GM19467 (cell line): ENCODE measurements around the gene ILDR1.

Experiments used
- ATAC-seq: cut with Tn5 transposase; IDR thresholded peaks from one replicate; pipeline ENCODE4 v1.9.1; 2021; ENCODE audit warnings: mild to moderate bottlenecking, moderate library complexity; ENCODE audit not compliant: unreplicated experiment

Gene ILDR1

DNA sequence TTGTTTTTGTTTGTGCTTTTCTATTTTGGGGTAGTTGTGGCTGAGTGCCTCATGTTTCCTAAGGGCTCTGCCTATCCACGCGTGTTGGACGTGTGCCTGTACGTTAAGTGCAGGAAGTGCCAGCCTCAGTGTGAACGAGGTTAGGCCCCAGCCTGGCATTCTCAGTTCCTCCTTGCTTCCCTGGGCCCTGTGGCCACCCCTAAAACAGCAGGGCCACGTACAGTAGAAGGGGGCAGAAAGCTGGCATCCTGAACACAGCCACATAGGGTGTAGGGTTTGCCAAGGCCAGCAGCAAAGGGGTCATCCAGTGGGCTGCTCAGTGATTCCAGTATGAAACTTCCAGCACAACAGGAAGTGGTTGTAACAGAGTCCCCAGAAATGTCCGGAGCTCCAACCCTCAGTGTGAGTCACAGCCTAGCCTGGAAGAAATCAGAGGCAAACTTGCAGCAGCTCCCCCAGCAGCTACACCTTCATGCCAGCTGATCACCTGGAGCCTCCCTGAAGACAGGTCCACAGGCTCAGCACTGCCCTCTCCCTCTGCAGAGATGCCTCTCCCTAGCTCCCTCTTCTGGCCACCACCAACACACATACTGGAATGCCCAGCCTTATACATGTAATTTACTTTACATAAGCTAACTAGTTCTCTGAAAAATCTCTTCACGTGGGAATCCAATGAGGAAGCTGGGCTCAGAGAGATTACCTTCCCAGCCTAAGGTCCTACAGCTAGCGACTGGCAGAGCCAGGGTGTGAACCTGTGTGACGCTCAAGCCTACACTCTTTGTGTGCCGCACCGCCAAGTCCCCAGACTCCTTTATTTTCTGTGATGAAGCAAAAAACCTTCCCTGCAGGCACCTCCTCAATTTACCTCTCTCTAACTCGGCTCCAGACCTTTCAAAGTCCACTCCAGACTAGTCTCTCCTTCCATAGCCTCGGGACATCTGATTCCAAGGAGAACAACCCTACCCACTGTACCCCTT lies 26.6 kb downstream of the ILDR1 start:
- ATAC-seq = no peak

DNA sequence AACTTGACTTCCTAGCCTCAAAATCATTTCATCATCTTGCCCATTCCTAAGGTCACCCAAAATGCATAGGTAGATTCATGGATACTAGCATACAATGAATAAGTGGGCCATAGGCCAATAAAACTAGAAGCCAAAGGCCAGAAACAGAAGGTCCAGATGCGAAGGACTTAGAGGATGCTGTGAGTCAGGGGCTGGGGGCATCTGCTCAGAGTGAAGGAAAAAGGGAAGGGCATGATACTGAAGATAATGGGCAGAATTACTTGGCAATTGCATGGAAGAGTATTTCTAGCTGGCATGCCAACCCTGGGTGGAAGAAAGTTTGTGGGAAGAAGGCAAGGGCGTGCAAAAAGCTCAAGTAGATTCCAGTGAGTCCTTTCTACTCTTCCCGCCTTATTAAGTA lies 27.5 kb downstream of the ILDR1 start:
- ATAC-seq = no peak

DNA sequence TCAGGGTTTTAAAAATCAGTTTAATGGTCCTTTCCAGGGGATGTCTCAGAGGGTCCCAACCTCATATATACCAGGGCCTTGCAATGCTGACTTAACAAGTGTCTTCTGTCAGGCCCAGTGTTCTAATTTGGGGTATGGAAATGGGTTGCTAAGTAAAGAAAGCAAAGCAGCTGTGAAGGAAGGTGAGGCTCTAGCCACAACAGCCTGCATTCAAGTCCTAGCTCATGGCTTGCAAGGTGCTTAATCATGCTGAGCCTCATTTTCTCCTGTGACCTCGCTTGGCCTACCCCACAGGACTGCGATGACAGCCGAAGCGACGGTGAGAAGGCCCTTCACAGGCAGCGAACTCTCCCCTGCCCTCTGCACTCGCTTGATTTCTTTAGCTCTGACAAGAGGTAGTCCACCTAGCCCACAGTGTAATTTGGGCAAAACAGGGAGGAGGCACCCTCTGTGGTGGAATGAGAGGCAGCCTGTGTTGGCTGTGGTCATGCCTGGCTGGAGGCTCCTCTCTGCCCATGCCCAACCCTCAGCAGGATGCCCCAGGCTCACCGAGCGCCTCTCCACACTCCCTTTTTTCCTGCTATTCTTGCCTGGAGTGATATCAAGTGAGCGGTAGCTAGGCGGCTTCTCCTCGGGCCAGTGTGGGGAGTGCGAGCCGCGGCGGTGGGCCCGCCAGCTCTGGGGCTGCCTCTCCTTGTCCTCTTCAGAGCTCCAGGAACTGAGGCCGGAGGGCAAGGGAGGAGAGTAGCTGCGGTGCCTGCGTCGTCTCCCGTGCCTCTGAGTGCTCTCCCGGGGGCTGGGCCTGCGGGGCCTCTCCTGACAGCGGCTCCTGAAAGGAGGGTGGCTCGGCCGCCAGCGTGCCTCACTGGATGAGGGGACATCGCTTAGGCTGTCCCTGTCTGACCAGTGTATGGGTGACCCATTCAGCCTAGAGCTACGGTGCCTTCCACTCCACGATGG lies 29.2 kb downstream of the ILDR1 start:
- peak; percentile 59 for ATAC-seq

DNA sequence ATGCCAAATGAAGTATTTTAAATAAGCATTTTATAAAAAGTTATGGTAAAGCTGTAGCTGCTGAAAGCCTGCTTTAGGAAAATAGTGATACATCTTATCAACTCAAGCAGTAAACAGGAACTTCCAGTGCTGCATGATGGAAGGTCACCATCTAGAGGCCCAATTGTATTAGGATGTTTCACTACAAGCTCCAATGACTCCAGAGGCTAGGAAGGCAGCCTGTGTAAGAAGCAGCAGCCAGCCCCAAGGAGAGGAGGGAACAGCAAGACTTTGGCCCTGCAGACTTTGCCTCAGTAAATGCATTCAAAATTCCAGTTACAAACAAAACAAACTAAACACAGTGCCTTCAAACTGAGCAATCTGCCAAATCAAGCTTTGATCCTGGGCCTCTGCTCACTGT lies 32.1 kb downstream of the ILDR1 start:
- no peak for ATAC-seq

DNA sequence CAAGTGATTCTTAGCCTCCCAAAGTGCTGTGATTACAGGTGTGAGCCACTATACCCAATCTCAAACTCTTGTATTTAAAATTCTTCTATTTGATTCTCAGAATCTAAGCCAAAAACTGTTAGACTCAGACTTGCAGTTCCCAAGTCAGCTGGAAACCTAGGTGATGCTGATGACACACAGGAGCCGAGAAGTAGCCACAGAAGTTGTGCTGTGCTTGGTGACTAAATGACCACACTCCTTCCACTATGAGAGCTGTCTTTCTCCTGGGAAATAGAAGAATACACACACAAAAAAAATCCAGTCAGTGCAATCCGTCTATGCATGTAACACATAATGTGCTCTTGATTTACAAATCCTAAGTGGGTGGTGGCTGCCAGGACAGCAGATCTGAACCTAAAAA lies 33.9 kb downstream of the ILDR1 start:
- no peak for ATAC-seq

DNA sequence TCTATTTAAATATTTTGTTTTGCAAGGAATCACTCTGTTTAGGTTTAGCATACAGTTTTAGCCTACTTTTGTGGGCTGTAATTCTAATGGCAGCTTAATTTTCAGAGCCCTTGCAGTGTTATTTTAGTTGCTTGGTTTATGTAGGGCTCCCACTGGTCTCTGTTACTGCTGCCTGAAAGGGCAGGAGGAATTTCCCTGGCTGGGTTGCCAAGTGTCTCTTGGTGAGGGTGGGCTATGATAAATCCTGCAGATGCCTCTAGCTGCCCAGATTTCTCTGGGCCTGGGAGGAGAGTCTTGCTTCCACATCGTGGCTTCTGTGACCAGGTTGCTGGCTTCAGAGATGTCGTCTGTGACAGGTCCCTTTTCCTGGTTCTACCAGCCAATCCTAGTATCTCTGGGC lies 36.2 kb downstream of the ILDR1 start:
- no peak for ATAC-seq

DNA sequence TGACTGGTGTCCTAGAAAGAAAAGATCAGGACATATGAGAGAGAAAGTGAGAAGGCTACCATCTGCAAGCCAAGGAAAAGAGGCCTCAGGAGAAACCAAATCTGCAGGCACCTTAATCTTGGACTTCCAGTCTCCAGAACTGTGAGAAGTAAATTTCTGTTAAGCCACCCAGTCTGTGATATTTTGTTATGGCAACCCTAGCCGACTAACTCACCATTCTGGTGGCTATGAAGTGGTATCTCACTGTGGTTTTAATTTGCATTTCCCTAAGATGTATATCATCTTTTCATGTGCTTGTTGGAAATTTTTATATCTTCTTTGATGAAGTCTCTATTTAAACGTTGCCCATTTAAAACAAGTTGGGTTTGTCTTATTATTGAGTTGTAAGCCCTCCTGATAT lies 40.6 kb downstream of the ILDR1 start:
- ATAC-seq = no peak

DNA sequence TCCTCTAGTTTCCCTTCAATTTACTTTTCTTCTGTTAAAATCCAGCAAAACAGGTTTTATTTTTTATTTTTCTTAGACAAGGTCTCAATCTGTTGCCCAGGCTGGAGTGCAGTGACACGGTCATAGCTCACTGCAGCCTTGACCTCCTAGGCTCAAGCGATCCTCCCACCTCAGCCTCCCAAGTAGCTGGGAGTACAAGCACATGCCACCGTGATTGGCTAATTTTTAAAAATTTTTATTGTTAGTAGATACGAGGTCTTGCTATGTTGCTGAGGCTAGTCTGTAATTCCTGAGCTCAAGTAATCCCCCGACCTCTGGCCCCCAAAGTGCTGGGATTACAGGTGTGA lies 41.6 kb downstream of the ILDR1 start:
- ATAC-seq = no peak

DNA sequence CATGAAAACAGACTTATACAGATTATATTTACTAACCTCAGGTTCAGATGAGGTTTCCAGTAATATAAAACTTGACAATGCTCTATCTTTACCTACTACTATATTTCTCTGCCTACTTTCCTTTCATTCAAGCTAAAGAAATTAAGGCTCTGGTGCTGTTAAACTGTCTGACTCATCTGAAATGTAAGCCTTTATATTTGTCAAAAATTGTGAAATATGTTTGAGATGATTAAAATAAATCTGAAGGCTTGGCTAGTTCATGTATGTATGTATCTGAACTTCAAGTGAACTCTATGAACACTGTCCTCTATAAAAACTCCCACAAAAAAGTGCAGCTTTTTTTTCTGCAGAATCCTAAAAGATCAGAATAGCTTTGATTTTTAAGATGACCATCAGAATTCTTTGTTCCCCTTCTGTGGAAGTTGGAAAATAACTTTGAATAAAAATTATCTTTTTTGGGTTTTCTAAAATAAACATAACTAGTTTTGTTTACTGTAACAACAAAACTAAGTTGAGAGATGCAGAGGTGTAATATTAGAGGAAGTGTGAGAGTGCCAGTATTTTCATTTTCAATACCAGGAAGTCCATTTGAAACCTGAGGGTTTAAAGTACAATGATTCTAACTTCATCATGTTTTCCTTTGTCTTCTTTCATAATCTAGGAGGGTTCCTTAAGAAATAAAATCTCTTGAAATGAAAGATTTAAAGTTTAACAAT lies 42.2 kb downstream of the ILDR1 start:
- ATAC-seq = no peak

DNA sequence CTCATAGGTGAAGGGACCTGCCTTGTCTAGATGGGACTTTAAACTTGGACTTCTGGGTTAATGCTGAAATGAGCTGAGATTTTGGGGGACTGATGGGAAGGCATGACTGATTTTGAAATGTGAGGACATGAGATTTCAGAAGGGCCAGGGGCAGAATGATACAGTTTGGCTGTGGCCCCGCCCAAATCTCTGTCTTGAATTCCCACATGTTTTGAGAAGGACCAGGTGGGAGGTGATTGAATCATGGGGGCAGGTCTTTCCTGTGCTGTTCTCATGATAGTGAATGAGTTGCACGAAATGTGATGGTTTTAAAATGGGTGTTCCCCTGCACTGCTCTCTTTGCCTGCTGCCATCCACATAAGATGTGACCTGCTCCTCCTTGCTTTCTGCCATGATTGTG lies 42.8 kb downstream of the ILDR1 start:
- no peak for ATAC-seq

DNA sequence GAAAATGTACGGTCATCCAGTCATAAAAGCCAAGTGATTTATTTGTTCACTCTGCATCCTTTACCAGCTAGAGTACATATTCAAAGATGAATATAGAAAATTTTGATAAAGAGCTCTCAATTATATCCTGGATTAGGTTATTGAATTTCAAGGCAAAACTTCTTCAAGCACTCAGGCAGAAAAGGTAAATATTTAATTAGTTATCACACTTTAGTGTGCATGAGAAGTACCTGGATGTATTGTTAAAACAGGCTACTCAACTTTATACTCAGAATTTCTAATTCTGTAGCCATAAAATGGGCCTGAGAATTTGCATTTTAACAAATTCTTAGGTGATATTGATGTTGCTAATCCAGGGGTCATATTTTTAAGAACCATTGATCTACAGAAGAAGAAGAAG lies 45.3 kb downstream of the ILDR1 start:
- ATAC-seq = no peak

DNA sequence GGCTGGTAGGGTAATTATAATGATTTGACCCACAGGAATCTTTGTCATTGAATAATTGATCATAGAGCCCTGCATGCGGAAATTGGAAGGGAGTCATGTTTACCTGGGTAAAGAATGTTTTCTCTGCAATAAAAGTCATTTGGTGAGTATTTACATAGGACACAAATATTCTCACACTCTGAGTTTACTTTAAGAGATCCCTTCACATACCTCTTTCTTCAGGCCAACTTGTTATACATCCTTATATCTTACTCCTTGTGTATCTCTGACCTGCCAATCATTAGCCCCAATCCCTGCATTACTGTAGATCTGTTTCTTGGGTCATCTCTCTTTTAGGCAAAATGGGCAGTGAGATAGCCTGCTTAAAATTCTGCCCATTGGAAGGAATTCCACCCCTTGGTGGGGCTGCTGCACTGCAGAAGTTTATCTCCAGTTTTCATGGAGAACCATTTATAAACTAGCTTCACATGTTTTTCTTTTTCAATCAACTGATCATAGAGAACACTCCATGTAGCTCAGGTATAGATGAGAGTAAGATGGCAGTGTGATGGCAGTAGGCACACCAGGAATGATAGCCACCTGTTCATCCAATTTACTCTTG lies 46.2 kb downstream of the ILDR1 start:
- no peak for ATAC-seq

DNA sequence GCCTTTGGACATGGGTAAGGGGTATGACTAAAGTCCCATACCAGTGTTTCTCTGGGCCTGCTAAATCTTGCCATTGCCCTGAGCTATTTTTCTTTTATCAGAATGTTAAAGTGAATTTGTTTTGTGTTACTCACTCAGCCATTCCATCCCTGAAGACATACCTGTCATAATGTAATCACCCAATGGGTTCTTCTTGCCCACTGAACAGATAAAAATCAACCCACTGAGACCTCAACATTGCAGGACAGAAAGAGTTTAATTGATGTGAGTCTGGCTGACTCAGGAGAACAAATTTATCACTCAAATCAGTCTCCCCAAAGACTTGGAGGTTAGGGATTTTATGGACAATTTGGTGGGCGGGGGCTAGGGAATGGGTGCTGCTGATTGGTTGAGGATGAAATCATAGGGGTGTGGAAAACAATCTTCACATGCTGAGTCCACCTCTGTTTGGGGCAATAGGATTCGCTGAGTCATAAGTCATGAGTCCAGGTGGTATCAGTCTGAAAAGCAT lies 47.4 kb downstream of the ILDR1 start:
- ATAC-seq = no peak

DNA sequence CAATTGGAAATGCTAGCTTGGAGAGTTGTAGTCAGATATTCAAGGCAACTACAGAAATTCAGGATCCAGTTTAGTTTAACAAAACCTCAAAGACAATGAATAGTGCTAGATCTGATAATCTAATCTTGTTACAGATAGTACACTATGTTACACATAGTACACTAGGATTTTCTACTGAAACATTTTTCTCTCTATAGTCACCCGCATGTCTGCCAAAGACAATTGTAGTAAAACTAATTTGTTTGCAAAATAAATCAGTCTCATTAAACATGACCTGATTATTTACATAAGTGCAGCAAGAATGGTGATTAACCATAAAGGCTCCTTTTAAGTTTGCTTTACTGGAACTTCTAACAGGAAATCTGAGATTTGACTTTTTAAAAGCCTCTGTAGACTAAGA lies 52.0 kb downstream of the ILDR1 start:
- ATAC-seq = no peak

DNA sequence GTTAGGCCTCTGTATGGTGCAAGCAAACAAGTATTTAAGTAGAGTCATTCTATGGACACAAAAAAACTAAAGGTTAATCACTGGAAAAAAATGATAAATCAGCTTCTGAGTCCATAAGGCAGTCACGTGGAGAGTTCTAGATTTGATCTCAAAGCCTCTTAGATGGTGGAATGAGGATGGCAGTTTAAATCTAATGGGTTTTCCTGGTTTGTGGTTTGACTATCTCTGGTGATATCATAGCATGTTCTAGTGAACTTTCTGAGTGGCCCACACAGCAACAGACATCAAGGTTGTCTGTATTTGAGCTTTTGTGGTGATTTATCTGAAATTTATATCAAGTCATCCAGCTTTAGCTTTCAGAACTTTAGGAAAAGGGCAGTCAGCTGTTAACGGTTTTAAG lies 52.4 kb downstream of the ILDR1 start:
- ATAC-seq = no peak

DNA sequence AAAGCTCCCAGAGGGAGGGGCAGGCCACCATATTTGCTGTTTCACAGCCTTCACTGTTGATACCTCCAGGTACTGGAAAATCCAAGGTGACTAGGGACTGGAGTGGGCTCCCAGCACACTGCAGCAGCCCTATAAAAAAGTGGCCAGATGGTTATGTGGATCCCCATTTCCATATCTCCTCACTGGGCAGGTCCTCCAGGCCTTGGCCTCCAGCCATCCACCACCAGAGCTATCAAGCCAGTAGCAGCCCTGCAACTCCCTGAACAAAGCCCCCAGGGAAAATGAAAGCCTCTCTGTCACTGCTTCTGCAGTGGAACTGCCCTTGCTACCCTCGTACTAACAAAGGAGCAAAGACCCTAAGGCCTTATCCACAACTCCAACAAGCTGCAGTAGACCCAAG lies 58.4 kb downstream of the ILDR1 start:
- ATAC-seq = no peak

DNA sequence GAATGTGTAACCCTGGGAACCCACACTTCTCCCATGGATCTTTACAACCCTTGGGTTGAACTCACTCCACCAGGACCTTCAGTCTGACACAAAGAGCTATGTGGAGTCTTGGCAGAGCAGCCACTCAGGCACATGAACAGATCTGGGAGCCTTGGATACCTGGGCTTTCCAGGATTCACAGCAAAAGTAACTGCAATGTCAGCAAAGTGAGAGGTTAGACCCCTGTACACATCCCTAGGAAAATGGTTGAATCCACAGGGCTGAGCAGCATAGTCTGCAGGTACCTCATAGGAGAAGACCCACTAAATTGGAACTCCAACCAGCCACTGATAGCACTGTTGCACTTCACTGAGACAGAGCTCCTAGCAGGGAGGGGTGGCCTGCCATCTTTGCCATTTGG lies 59.6 kb downstream of the ILDR1 start:
- no peak for ATAC-seq

DNA sequence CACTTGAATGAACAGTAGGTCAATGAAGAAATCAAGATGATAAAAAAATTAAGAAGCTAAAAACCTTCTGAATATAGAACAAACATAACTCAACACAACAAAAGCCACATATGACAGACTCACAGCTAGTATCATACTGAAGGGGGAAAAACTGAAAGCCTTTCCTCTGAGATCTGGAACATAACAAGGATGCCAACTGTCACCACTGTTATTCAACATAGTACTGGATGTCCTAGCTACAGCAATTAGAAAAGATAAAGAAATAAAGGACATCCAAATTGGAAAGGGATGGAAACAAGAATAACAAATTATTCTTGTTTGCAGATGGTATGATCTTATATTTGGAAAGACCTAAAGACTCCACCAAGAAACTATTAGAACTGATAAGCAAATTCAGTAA lies 60.8 kb downstream of the ILDR1 start:
- ATAC-seq = no peak

DNA sequence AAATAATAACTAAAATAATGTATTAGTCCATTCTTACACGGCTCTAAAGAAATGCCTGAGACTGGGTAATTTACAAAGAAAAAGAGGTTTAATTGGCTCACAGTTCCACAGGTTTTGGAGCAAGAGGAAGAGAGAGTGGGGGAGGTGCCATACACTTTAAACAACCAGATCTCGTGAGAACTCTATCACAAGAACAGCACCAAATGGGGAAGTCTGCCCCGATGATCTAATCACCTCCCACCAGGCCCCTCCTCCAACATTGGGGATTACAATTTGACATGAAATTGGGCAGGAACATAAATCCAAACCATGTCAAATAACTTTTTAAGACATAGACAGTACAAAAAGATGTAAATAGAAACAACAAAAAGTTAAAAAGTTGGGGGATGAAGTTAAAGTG lies 63.2 kb downstream of the ILDR1 start:
- ATAC-seq = no peak

DNA sequence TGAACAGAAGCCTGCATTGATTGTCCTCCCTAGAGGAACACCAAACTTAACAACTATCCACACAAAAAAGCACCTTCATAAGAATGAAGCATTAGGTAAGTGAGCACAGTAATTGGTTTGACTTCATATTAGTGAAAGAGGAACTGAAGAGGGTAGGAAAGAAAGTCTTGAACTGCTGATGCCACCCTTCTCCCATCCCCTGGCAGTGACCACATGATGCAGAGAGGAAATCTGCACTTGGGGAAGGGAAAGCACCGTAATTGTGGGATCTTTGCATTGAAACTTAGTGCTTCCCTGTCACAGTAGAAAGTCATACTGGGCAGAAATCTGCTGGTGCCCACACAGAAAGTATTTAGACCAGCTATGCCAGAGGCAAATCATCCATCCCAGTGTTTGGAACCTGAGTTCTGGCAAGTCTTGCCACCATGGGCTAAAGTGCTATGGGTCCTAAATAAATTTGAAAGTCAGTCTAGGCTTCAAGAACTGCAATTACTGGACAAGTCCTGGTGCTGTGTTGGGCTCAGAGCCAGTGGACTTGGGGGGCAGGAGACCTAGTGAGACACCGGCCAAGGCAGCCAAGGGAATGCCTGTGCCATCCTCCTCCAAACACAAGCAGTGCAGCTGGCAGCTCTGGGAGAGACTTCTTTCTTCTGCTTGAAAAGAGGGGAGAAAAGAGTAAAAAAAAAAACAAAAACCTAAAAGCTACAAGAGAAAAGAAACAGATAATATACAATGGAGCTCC lies 64.2 kb downstream of the ILDR1 start:
- no peak for ATAC-seq
